Measurements from ENCODE around the gene ARHGAP44. TPM values are rescaled to one million over a fixed set of nuclear protein-coding genes. Genes with fewer than 3 reads are reported as not detected.

The ARHGAP44 gene
- total and polyA plus RNA-seq, 7 experiments from 2014 or later, result 0.09 TPM; not detected in 5

DNA sequence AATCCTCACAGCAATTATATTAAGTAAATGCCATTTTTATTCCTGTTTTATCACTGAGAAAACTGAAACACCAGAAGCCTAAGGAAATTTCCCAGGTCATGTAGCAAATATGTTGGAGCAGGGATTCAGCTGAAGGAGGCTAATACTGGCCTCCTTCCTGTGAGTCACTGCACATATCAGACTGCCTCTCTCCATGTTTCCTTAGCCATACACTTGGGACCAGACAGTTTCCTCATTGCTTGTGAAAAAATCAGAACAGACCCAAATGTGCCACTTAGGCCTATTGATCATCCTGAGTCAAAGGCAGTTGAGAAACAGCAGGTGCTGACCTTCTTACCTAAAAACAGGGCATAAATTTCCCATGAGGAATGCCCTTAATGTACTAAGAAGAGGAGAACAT, 247.5 kb downstream of the ARHGAP44 start:
- CTCF ChIA-PET, result interaction anchor here (0.8 kb wide), 1 partner anchor 19 kb away, joined by 3 read pairs; the partner anchor contains the start of gene ELAC2
- H3K27ac ChIP-seq (ENCODE audit: low read depth, low read length), result no peak overlapping the region
- peaks cover 0 to 18% (median 9%) of the 10 kb centered on the region in 5 donors for H3K36me3 Mint-ChIP-seq
- H3K36me3 ChIP-seq (ENCODE audit: control insufficient read depth in 2 of 3, insufficient read depth in 3 of 3, low read length in 3 of 3), result no peaks in the 10 kb centered on the region
- H3K27ac Mint-ChIP-seq, result no peak overlapping the region
- ATAC-seq, result no peak
- H3K4me1 Mint-ChIP-seq, result peaks cover 0 to 14% (median 9%) of the 10 kb centered on the region in 7 donors
- peaks cover 0 to 10% (median 0%) of the 10 kb centered on the region in 3 experiments for H3K9me3 ChIP-seq (ENCODE audit: control insufficient read depth in 2 of 3, low read length in 3 of 3)
- H3K27me3 ChIP-seq (ENCODE audit: control insufficient read depth in 2 of 2, insufficient read depth in 2 of 2, low read length in 2 of 2), result peaks cover 0 to 2% of the 10 kb centered on the region in 2 donors
- H3K9me3 Mint-ChIP-seq, result peaks cover 4 to 42% (median 16%) of the 10 kb centered on the region in 11 donors
- no peak for DNase-seq
- H3K27me3 Mint-ChIP-seq, result peaks cover 0 to 16% (median 9%) of the 10 kb centered on the region in 5 donors
- H3K4me3 Mint-ChIP-seq, result no peak overlapping the region
- intact Hi-C loops (cut with micrococcal nuclease), result no loop called here
- no peak overlapping the region for H3K4me3 ChIP-seq (ENCODE audit: low read length)
- peaks cover 0 to 5% of the 10 kb centered on the region in 2 donors for H3K4me1 ChIP-seq (ENCODE audit: control insufficient read depth in 2 of 2, insufficient read depth in 2 of 2, low read length in 2 of 2)
- POLR2A ChIA-PET, result no interaction called here

DNA sequence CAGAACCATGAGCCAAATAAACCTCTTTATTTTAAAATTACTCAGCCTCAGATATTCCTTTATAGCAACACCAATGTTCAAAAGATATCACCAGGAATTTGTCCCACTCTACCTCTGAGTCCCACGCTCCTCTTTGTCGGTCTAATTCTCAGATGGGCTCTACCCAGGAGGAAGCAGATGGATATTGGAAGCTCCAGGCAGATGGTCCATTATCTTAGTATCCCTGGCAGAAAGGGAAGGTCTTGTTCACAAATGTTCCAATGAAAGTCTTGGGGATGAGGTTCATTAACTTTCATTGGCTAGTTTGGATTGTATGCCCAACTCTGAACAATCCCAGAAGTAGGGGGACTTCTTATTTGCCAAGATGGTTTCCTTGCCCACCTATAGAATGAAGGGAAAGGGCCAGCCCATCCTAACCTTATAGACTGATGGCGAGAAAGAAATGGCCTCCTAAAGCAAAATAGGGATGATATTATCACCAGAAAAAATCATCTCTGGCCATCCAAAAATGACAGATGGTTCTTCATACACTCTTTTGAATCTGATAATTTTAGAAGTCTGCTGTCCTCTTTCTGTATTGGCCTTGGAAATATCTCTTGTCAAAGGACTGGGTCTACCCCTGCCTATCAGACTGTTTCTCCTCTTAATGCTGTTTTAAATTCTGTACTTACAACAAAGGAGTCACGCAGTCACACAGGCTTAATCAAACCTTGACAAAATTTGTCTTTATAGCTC, 249.8 kb downstream of the ARHGAP44 start:
- DNase-seq (no peak), ATAC-seq (no peak)
- no peak overlapping the region for H3K27ac Mint-ChIP-seq
- Histone ChIP-seq H3K9me3 (ENCODE audit: control insufficient read depth in 2 of 3, low read length in 3 of 3) (peaks cover 0 to 10% (median 0%) of the 10 kb centered on the region in 3 experiments), H3K4me1 (ENCODE audit: control insufficient read depth in 2 of 2, insufficient read depth in 2 of 2, low read length in 2 of 2) (no peaks in the 10 kb centered on the region), H3K4me3 (ENCODE audit: low read length) (no peak overlapping the region), H3K27ac (ENCODE audit: low read depth, low read length) (no peak overlapping the region), H3K36me3 (ENCODE audit: control insufficient read depth in 2 of 3, insufficient read depth in 3 of 3, low read length in 3 of 3) (no peaks in the 10 kb centered on the region), H3K27me3 (ENCODE audit: control insufficient read depth in 2 of 2, insufficient read depth in 2 of 2, low read length in 2 of 2) (peaks cover 0 to 2% of the 10 kb centered on the region in 2 donors)
- peaks cover 0 to 18% (median 9%) of the 10 kb centered on the region in 5 donors for H3K36me3 Mint-ChIP-seq
- H3K27me3 Mint-ChIP-seq, result peaks cover 0 to 28% (median 16%) of the 10 kb centered on the region in 5 donors
- H3K9me3 Mint-ChIP-seq, result peaks cover 4 to 42% (median 16%) of the 10 kb centered on the region in 11 donors
- no peak overlapping the region for H3K4me3 Mint-ChIP-seq
- H3K4me1 Mint-ChIP-seq, result peaks cover 0 to 2% (median 0%) of the 10 kb centered on the region in 7 donors
- intact Hi-C loops (cut with micrococcal nuclease), result no loop called here
- CTCF ChIA-PET, result interaction anchor here (3.4 kb wide), 1 partner anchor 8 kb away, joined by 13 read pairs; no protein-coding TSS in a partner anchor
- POLR2A ChIA-PET, result no interaction called here

Small RNA genes lying within 50 kb of the gene (microRNA-seq; reads per million reads assigned to microRNA genes)
- not detected for gene MIR1269B (ENCODE audit: borderline microRNAs expressed)

Other genes with a start within 250 kb of the ARHGAP44 start
- not detected for gene MYOCD, start 123.6 kb upstream of the ARHGAP44 start, total RNA-seq
- gene MYOCD, start 123.6 kb upstream of the ARHGAP44 start, polyA plus RNA-seq, result not detected
- 10 to 100 TPM; 65.2 to 78.9 (median 75.3) TPM for gene ELAC2, start 228.5 kb downstream of the ARHGAP44 start, total RNA-seq
- gene ELAC2, start 228.5 kb downstream of the ARHGAP44 start, polyA plus RNA-seq, result 10 to 100 TPM; 43.4 to 79.3 TPM